H9 (cell line): ENCODE measurements around the gene NHSL2. TPM values are rescaled to one million over a fixed set of nuclear protein-coding genes. Genes with fewer than 3 reads are reported as not detected.

Experiments
- DNase-seq: peaks from one replicate; pipeline ENCODE4 v3.0.0-alpha.2; 2017
- H2AFZ ChIP-seq: one replicate; pipeline ENCODE4 v1.6.1; 2013; ENCODE audit warnings: mild to moderate bottlenecking, low read length, control low read depth, moderate library complexity
- H2AK5ac ChIP-seq: 2 replicates; pipeline ENCODE4 v1.6.1; 2013; ENCODE audit warnings: low read length, control low read depth, mixed read lengths; ENCODE audit not compliant: insufficient read length
- H2BK120ac ChIP-seq: one replicate; pipeline ENCODE4 v1.6.1; 2013; ENCODE audit warnings: low read depth, mild to moderate bottlenecking, low read length, control low read depth, inconsistent platforms; ENCODE audit not compliant: poor library complexity, severe bottlenecking
- H2BK12ac ChIP-seq: 2 replicates; pipeline ENCODE4 v1.6.1; 2013; ENCODE audit warnings: low read length, control low read depth, mixed read lengths, low read depth; ENCODE audit not compliant: insufficient read length
- H2BK15ac ChIP-seq: 2 replicates; pipeline ENCODE4 v1.6.1; 2013; ENCODE audit warnings: low read depth, low read length, control low read depth
- H2BK20ac ChIP-seq: one replicate; pipeline ENCODE4 v1.6.1; 2013; ENCODE audit warnings: low read depth, mild to moderate bottlenecking, low read length, control low read depth, inconsistent platforms; ENCODE audit not compliant: poor library complexity, severe bottlenecking
- H2BK5ac ChIP-seq: 2 replicates; pipeline ENCODE4 v1.6.1; 2013; ENCODE audit warnings: low read length, control low read depth, mixed read lengths; ENCODE audit not compliant: insufficient read length
- H3K14ac ChIP-seq: 2 replicates; pipeline ENCODE4 v1.6.1; 2013; ENCODE audit warnings: low read length, control low read depth; ENCODE audit not compliant: insufficient read depth
- H3K18ac ChIP-seq: 2 replicates; pipeline ENCODE4 v1.6.1; 2013; ENCODE audit warnings: low read depth, mild to moderate bottlenecking, mixed read lengths, low read length, control low read depth; ENCODE audit not compliant: insufficient read length
- H3K23ac ChIP-seq: 2 replicates; pipeline ENCODE4 v1.6.1; 2013; ENCODE audit warnings: low read length, control low read depth, mixed read lengths, low read depth; ENCODE audit not compliant: insufficient read length
- H3K23me2 ChIP-seq: 2 replicates; pipeline ENCODE4 v1.6.1; 2013; ENCODE audit warnings: low read depth, mild to moderate bottlenecking, mixed read lengths, low read length, control low read depth; ENCODE audit not compliant: insufficient read length, poor library complexity, severe bottlenecking
- H3K27ac ChIP-seq: 2 replicates; pipeline ENCODE4 v1.5.1; 2013; ENCODE audit warnings: low read length, control low read depth, mixed read lengths, low read depth; ENCODE audit not compliant: insufficient read length
- H3K27me3 ChIP-seq: 2 replicates; pipeline ENCODE4 v1.6.1; 2013; ENCODE audit warnings: low read length, control low read depth, inconsistent platforms; ENCODE audit not compliant: insufficient read depth
- H3K4ac ChIP-seq: 2 replicates; pipeline ENCODE4 v1.6.1; 2013; ENCODE audit warnings: low read depth, mild to moderate bottlenecking, control low read depth, inconsistent platforms, low read length, moderate library complexity
- H3K4me1 ChIP-seq: 2 replicates; pipeline ENCODE4 v1.6.1; 2013; ENCODE audit warnings: low read length, control low read depth, inconsistent platforms; ENCODE audit not compliant: insufficient read depth
- H3K4me2 ChIP-seq: 2 replicates; pipeline ENCODE4 v1.6.1; 2013; ENCODE audit warnings: low read length, control low read depth, mixed read lengths; ENCODE audit not compliant: insufficient read length, insufficient read depth
- H3K56ac ChIP-seq: 2 replicates; pipeline ENCODE4 v1.6.1; 2013; ENCODE audit warnings: low read depth, mild to moderate bottlenecking, mixed read lengths, low read length, control low read depth; ENCODE audit not compliant: insufficient read length
- H3K79me1 ChIP-seq: 2 replicates; pipeline ENCODE4 v1.6.1; 2013; ENCODE audit warnings: low read depth, mild to moderate bottlenecking, moderate library complexity, low read length, control low read depth, inconsistent platforms; ENCODE audit not compliant: insufficient read depth, poor library complexity, severe bottlenecking
- H3K79me2 ChIP-seq: 2 replicates; pipeline ENCODE4 v1.6.1; 2013; ENCODE audit warnings: low read length, control low read depth, inconsistent platforms; ENCODE audit not compliant: insufficient read depth
- H3K9ac ChIP-seq: 2 replicates; pipeline ENCODE4 v1.6.1; 2013; ENCODE audit warnings: low read length, control low read depth, mixed read lengths; ENCODE audit not compliant: insufficient read length; ENCODE audit errors: extremely low read depth
- H3K9me3 ChIP-seq: one replicate; pipeline ENCODE4 v1.6.1; 2013; ENCODE audit warnings: low read depth, low read length, inconsistent platforms; ENCODE audit not compliant: control insufficient read depth
- H3T11ph ChIP-seq: one replicate; pipeline ENCODE4 v1.6.1; 2013; ENCODE audit warnings: mild to moderate bottlenecking, low read length, control low read depth, inconsistent platforms
- H4K20me1 ChIP-seq: one replicate; pipeline ENCODE4 v1.6.1; 2013; ENCODE audit not compliant: control insufficient read depth, insufficient read length, insufficient read depth
- H4K5ac ChIP-seq: 2 replicates; pipeline ENCODE4 v1.6.1; 2013; ENCODE audit warnings: low read depth, mild to moderate bottlenecking, mixed read lengths, low read length, control low read depth; ENCODE audit not compliant: insufficient read length
- H4K8ac ChIP-seq: replicated peaks from 2 replicates; pipeline ENCODE4 v1.6.1; 2013; ENCODE audit warnings: low read length, control low read depth, mixed read lengths, low read depth; ENCODE audit not compliant: insufficient read length
- H4K91ac ChIP-seq: 2 replicates; pipeline ENCODE4 v1.6.1; 2013; ENCODE audit warnings: low read depth, mild to moderate bottlenecking, moderate library complexity, mixed read lengths, low read length, control low read depth; ENCODE audit not compliant: insufficient read length
- H3K27ac Mint-ChIP-seq, 3 experiments: 2 replicates in 2 of 3; 3 replicates in 1 of 3; pipeline ENCODE4 v1.8.0; 2020 to 2021; ENCODE audit warnings: mixed read lengths in 3 of 3, mild to moderate bottlenecking in 1 of 3, moderate library complexity in 1 of 3
- H3K27me3 Mint-ChIP-seq: 2 replicates; pipeline ENCODE4 v1.8.0; 2021; ENCODE audit warnings: low read depth, mild to moderate bottlenecking, moderate library complexity, mixed read lengths
- H3K36me3 Mint-ChIP-seq, 3 experiments: 2 replicates in 2 of 3; 3 replicates in 1 of 3; pipeline ENCODE4 v1.8.0; 2020 to 2021; ENCODE audit warnings: low read depth in 3 of 3, mixed read lengths in 3 of 3; ENCODE audit not compliant: insufficient read depth in 1 of 3
- H3K4me1 Mint-ChIP-seq, 2 experiments: 2 replicates each; pipeline ENCODE4 v1.8.0; 2020; ENCODE audit warnings: mixed read lengths in 2 of 2
- H3K4me3 Mint-ChIP-seq, 2 experiments: 2 replicates in 1 of 2; 3 replicates in 1 of 2; pipeline ENCODE4 v1.8.0; 2020 to 2021; ENCODE audit warnings: mild to moderate bottlenecking in 2 of 2, mixed read lengths in 2 of 2, moderate library complexity in 1 of 2
- H3K9me3 Mint-ChIP-seq, 2 experiments: 2 replicates in 1 of 2; 3 replicates in 1 of 2; pipeline ENCODE4 v1.8.0; 2020; ENCODE audit warnings: mild to moderate bottlenecking in 2 of 2, mixed read lengths in 2 of 2, moderate library complexity in 1 of 2
- CTCF ChIP-seq: fragments of 200-600 bp; sonication (generic); conservative IDR thresholded peaks from 3 replicates; pipeline ENCODE4 v1.8.0; 2021; ENCODE audit warnings: antibody characterized with exemption, mild to moderate bottlenecking
- WGBS: extraction: QIAGEN DNeasy Blood & Tissue Kit; methylation state at CpG from one replicate; pipeline ENCODE4 v1.1.7; 2013; ENCODE audit warnings: missing lambda C conversion rate, low lambda C conversion rate, mixed read lengths; ENCODE audit not compliant: insufficient read length; ENCODE audit errors: extremely low coverage; 5-methylcytosine and 5-hydroxymethylcytosine counted together
- total RNA-seq: library from RNA; stranded (reverse); gene quantifications from 2 replicates; pipeline ENCODE4 v1.2.1, GENCODE V29; 2021

The NHSL2 gene
- total RNA-seq, 1 experiment from 2014 or later: 6.4 TPM

- no peak overlapping the region for H3K27ac ChIP-seq
- no peaks in the 10 kb centered on the region for H3K23me2 ChIP-seq
- no peak overlapping the region for H2BK5ac ChIP-seq
- no peak overlapping the region for H2BK15ac ChIP-seq
- H3K27me3 ChIP-seq: peaks cover 13% of the 10 kb centered on the region; the same call in 1 of the 2 replicates
- no peak overlapping the region for H2BK20ac ChIP-seq
- no peak overlapping the region for H3T11ph ChIP-seq
- H4K8ac ChIP-seq: no peak overlapping the region
- DNase-seq: no peak
- no peaks in the 10 kb centered on the region for H3K79me1 ChIP-seq
- H3K4ac ChIP-seq: no peak overlapping the region
- H3K9me3 ChIP-seq: peaks cover 26% of the 10 kb centered on the region
- no peaks in the 10 kb centered on the region for H3K79me2 ChIP-seq
- no peak overlapping the region for H4K91ac ChIP-seq
- H3K4me1 ChIP-seq: no peaks in the 10 kb centered on the region; the same call in 1 of the 2 replicates
- no peak for TF ChIP-seq CTCF
- no peak overlapping the region for H3K56ac ChIP-seq
- H3K9ac ChIP-seq: no peak overlapping the region
- H3K4me2 ChIP-seq: no peak overlapping the region
- no peak overlapping the region for H3K14ac ChIP-seq
- peaks cover 20 to 28% (median 24%) of the 10 kb centered on the region in 3 experiments; a peak in 6 of 7 replicates for H3K36me3 Mint-ChIP-seq
- H3K18ac ChIP-seq: no peak overlapping the region
- no CpG with 5 or more reads among the region's 16 CpGs for WGBS
- H2BK120ac ChIP-seq: no peak overlapping the region
- H3K27ac Mint-ChIP-seq: no peak overlapping the region
- peaks cover 71% of the 10 kb centered on the region for H3K27me3 Mint-ChIP-seq
- H4K20me1 ChIP-seq: no peaks in the 10 kb centered on the region
- no peak overlapping the region for H2BK12ac ChIP-seq
- H3K23ac ChIP-seq: no peak overlapping the region
- no peak overlapping the region for H2AK5ac ChIP-seq
- H3K4me3 Mint-ChIP-seq: no peak overlapping the region; a peak in 1 of 5 replicates
- H3K4me1 Mint-ChIP-seq: peaks cover 18 to 19% of the 10 kb centered on the region in 2 experiments
- H3K9me3 Mint-ChIP-seq: peaks cover 73 to 79% of the 10 kb centered on the region in 2 experiments
- H2AFZ ChIP-seq: no peak overlapping the region
- no peak overlapping the region for H4K5ac ChIP-seq
Observed at GRCh38 chrX:72129661-72130060, 219.0 kb downstream of the NHSL2 start.
